HEK293 (cell line): ENCODE data around the gene NOSIP.

Experiments used
- CTCF ChIA-PET: fragments of 350-600 bp; formaldehyde crosslinking; extraction: SDS; loops from one replicate; lab custom pipeline; 2021; ENCODE audit warnings: antibody characterized with exemption; lab: Yijun Ruan, JAX
- POLR2A ChIA-PET: fragments of 300-600 bp; formaldehyde crosslinking; extraction: SDS; loops from one replicate; lab custom pipeline; 2020; ENCODE audit warnings: antibody characterized with exemption, inconsistent platforms; lab: Yijun Ruan, JAX
- H3K27ac ChIP-seq: fragments of 200-500 bp; sonication (Bioruptor generic); 2 replicates; pipeline ENCODE4 v1.5.1; 2014; ENCODE audit warnings: low read depth, low read length, control low read depth, inconsistent platforms; ENCODE audit errors: extremely low read depth
- H3K36me3 ChIP-seq, 2 experiments: fragments of 200-500 bp in 1 of 2; sonication (Bioruptor generic) in 1 of 2; 1 replicate in 1 of 2; 2 replicates in 1 of 2; pipeline ENCODE4 v1.5.1; 2014 to 2017; ENCODE audit warnings: inconsistent platforms in 2 of 2, low read length in 2 of 2; ENCODE audit not compliant: control insufficient read depth in 2 of 2, insufficient read depth in 1 of 2
- H3K4me1 ChIP-seq: fragments of 200-500 bp; sonication (Bioruptor generic); 2 replicates; pipeline ENCODE4 v1.5.1; 2014; ENCODE audit warnings: mild to moderate bottlenecking, low read length, inconsistent platforms; ENCODE audit not compliant: control insufficient read depth, insufficient read depth
- H3K4me3 ChIP-seq: 2 replicates; pipeline ENCODE4 v1.5.1; 2011; ENCODE audit warnings: low read depth, mild to moderate bottlenecking, control low read depth, low read length, moderate library complexity
- H3K9me3 ChIP-seq: fragments of 200-500 bp; sonication (Bioruptor generic); 2 replicates; pipeline ENCODE4 v1.5.1; 2014; ENCODE audit warnings: low read depth, low read length, inconsistent platforms; ENCODE audit not compliant: control insufficient read depth, insufficient read depth
- ZNF133 ChIP-seq: fragments of 450-650 bp; formaldehyde crosslinking; IDR thresholded peaks from 2 replicates; pipeline ENCODE4 v1.5.1; 2016; ENCODE audit warnings: missing biosample characterization, missing genetic modification characterization
- ZNF350 ChIP-seq: fragments of 450-650 bp; formaldehyde crosslinking; IDR thresholded peaks from 2 replicates; pipeline ENCODE4 v1.5.0; 2017; ENCODE audit warnings: missing biosample characterization, mild to moderate bottlenecking, missing genetic modification characterization
- ZNF366 ChIP-seq: fragments of 450-650 bp; formaldehyde crosslinking; conservative IDR thresholded peaks from 2 replicates; pipeline ENCODE4 v1.5.1; 2016; ENCODE audit warnings: missing biosample characterization, missing genetic modification characterization
- ZNF501 ChIP-seq: fragments of 450-650 bp; formaldehyde crosslinking; IDR thresholded peaks from 2 replicates; pipeline ENCODE4 v1.5.1; 2016; ENCODE audit warnings: missing biosample characterization, missing genetic modification characterization
- ZNF654 ChIP-seq: fragments of 450-650 bp; formaldehyde crosslinking; IDR thresholded peaks from 2 replicates; pipeline ENCODE4 v1.5.1; 2016; ENCODE audit warnings: low read depth, missing biosample characterization, missing genetic modification characterization
- TF ChIP-seq, protein P1 (sequence below): fragments of 450-650 bp; formaldehyde crosslinking; IDR thresholded peaks from 2 replicates; pipeline ENCODE4 v1.5.1; 2017; ENCODE audit warnings: missing biosample characterization, missing genetic modification characterization
- TF ChIP-seq, protein P2 (sequence below): fragments of 450-650 bp; formaldehyde crosslinking; IDR thresholded peaks from 2 replicates; pipeline ENCODE4 v1.5.1; 2016; ENCODE audit warnings: missing biosample characterization, missing genetic modification characterization
- TF ChIP-seq, protein P3 (sequence below): fragments of 450-650 bp; formaldehyde crosslinking; optimal IDR thresholded peaks from 2 replicates; pipeline ENCODE3; 2016; ENCODE audit warnings: missing biosample characterization, mild to moderate bottlenecking, missing genetic modification characterization
- TF ChIP-seq, protein P4 (sequence below): fragments of 450-650 bp; formaldehyde crosslinking; IDR thresholded peaks from 2 replicates; pipeline ENCODE4 v1.5.0; 2017; ENCODE audit warnings: missing biosample characterization, missing genetic modification characterization, borderline replicate concordance
- TF ChIP-seq, protein P5 (sequence below): fragments of 450-650 bp; formaldehyde crosslinking; IDR thresholded peaks from 2 replicates; pipeline ENCODE4 v1.5.1; 2016; ENCODE audit warnings: missing biosample characterization, missing genetic modification characterization
- TF ChIP-seq, protein P6 (sequence below): fragments of 450-650 bp; formaldehyde crosslinking; IDR thresholded peaks from 2 replicates; pipeline ENCODE4 v1.5.1; 2016; ENCODE audit warnings: missing biosample characterization, missing genetic modification characterization, low read depth
- TF ChIP-seq, protein P7 (sequence below): fragments of 450-650 bp; formaldehyde crosslinking; IDR thresholded peaks from 2 replicates; pipeline ENCODE4 v1.5.1; 2016; ENCODE audit warnings: missing biosample characterization, missing genetic modification characterization

The NOSIP gene

DNA sequence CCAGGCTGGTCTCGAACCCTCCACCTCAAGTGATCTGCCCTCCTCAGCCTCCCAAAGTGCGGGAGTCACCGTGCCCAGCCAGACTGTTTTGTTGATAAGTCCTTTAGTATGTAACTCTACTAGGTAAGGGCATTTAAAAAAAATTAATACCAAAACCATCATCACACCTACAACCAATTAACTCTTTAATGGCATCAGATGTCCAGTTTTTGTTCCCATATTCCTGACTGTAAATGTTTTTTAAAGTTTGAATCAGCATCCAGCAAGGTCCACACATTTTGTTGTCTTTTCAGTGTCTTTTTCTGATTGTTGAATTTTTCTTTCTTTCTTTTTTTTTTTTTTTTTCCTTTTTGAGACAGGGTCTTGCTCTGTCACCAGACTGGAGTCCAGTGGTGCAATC lies 62.3 kb downstream of the NOSIP start:
- POLR2A ChIA-PET: no interaction called here
- H3K27ac ChIP-seq: no peak overlapping the region

DNA sequence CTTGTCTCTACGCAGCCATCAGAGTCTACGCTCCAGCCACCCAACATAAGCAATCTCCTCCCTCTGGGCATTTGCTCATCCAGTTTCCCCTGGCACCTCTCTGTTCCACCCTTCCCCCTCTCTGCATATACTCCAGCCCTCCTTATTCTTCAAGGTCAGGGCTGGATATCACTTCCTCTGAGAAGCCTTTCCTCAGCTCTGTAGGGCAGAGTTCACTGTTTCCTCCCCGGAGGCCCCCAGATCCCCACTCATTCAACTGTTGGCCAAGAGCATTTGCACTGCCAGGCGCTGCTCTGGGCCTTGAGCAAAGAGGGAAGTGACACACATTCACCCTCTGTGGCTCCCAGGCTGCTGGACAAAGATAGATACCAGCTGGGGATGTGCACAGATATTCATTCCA lies 64.6 kb downstream of the NOSIP start:
- no peak overlapping the region for H3K27ac ChIP-seq
- peaks cover 9 to 11% of the 10 kb centered on the region in 2 experiments; a peak in 2 of 3 replicates for H3K36me3 ChIP-seq
- ChIA-PET POLR2A (interaction anchor here (0.6 to 0.7 kb wide), 2 partner anchors 12 to 20 kb away, joined by 3 read pairs; partner anchors contain the start of gene RCN3), CTCF (interaction anchor here (0.7 to 3.1 kb wide), 5 partner anchors 9 to 55 kb away, joined by 4 to 29 read pairs (median 6); no protein-coding TSS in a partner anchor)
- TF ChIP-seq, protein P1, sequence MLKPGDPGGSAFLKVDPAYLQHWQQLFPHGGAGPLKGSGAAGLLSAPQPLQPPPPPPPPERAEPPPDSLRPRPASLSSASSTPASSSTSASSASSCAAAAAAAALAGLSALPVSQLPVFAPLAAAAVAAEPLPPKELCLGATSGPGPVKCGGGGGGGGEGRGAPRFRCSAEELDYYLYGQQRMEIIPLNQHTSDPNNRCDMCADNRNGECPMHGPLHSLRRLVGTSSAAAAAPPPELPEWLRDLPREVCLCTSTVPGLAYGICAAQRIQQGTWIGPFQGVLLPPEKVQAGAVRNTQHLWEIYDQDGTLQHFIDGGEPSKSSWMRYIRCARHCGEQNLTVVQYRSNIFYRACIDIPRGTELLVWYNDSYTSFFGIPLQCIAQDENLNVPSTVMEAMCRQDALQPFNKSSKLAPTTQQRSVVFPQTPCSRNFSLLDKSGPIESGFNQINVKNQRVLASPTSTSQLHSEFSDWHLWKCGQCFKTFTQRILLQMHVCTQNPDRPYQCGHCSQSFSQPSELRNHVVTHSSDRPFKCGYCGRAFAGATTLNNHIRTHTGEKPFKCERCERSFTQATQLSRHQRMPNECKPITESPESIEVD (tag by site-specific recombination): no peak
- TF ChIP-seq, protein P2, sequence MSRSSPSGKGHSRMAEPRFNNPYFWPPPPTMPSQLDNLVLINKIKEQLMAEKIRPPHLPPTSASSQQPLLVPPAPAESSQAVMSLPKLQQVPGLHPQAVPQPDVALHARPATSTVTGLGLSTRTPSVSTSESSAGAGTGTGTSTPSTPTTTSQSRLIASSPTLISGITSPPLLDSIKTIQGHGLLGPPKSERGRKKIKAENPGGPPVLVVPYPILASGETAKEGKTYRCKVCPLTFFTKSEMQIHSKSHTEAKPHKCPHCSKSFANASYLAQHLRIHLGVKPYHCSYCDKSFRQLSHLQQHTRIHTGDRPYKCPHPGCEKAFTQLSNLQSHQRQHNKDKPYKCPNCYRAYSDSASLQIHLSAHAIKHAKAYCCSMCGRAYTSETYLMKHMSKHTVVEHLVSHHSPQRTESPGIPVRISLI (tag by site-specific recombination): no peak
- TF ChIP-seq, protein P3, sequence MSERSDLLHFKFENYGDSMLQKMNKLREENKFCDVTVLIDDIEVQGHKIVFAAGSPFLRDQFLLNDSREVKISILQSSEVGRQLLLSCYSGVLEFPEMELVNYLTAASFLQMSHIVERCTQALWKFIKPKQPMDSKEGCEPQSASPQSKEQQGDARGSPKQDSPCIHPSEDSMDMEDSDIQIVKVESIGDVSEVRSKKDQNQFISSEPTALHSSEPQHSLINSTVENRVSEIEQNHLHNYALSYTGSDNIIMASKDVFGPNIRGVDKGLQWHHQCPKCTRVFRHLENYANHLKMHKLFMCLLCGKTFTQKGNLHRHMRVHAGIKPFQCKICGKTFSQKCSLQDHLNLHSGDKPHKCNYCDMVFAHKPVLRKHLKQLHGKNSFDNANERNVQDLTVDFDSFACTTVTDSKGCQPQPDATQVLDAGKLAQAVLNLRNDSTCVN (tag by site-specific recombination): no peak
- TF ChIP-seq, protein P4, sequence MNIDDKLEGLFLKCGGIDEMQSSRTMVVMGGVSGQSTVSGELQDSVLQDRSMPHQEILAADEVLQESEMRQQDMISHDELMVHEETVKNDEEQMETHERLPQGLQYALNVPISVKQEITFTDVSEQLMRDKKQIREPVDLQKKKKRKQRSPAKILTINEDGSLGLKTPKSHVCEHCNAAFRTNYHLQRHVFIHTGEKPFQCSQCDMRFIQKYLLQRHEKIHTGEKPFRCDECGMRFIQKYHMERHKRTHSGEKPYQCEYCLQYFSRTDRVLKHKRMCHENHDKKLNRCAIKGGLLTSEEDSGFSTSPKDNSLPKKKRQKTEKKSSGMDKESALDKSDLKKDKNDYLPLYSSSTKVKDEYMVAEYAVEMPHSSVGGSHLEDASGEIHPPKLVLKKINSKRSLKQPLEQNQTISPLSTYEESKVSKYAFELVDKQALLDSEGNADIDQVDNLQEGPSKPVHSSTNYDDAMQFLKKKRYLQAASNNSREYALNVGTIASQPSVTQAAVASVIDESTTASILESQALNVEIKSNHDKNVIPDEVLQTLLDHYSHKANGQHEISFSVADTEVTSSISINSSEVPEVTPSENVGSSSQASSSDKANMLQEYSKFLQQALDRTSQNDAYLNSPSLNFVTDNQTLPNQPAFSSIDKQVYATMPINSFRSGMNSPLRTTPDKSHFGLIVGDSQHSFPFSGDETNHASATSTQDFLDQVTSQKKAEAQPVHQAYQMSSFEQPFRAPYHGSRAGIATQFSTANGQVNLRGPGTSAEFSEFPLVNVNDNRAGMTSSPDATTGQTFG (tag by site-specific recombination): no peak
- TF ChIP-seq, protein P5, sequence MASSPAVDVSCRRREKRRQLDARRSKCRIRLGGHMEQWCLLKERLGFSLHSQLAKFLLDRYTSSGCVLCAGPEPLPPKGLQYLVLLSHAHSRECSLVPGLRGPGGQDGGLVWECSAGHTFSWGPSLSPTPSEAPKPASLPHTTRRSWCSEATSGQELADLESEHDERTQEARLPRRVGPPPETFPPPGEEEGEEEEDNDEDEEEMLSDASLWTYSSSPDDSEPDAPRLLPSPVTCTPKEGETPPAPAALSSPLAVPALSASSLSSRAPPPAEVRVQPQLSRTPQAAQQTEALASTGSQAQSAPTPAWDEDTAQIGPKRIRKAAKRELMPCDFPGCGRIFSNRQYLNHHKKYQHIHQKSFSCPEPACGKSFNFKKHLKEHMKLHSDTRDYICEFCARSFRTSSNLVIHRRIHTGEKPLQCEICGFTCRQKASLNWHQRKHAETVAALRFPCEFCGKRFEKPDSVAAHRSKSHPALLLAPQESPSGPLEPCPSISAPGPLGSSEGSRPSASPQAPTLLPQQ: no peak
- TF ChIP-seq, protein P6, sequence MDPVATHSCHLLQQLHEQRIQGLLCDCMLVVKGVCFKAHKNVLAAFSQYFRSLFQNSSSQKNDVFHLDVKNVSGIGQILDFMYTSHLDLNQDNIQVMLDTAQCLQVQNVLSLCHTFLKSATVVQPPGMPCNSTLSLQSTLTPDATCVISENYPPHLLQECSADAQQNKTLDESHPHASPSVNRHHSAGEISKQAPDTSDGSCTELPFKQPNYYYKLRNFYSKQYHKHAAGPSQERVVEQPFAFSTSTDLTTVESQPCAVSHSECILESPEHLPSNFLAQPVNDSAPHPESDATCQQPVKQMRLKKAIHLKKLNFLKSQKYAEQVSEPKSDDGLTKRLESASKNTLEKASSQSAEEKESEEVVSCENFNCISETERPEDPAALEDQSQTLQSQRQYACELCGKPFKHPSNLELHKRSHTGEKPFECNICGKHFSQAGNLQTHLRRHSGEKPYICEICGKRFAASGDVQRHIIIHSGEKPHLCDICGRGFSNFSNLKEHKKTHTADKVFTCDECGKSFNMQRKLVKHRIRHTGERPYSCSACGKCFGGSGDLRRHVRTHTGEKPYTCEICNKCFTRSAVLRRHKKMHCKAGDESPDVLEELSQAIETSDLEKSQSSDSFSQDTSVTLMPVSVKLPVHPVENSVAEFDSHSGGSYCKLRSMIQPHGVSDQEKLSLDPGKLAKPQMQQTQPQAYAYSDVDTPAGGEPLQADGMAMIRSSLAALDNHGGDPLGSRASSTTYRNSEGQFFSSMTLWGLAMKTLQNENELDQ (tag by site-specific recombination): no peak
- TF ChIP-seq, protein P7, sequence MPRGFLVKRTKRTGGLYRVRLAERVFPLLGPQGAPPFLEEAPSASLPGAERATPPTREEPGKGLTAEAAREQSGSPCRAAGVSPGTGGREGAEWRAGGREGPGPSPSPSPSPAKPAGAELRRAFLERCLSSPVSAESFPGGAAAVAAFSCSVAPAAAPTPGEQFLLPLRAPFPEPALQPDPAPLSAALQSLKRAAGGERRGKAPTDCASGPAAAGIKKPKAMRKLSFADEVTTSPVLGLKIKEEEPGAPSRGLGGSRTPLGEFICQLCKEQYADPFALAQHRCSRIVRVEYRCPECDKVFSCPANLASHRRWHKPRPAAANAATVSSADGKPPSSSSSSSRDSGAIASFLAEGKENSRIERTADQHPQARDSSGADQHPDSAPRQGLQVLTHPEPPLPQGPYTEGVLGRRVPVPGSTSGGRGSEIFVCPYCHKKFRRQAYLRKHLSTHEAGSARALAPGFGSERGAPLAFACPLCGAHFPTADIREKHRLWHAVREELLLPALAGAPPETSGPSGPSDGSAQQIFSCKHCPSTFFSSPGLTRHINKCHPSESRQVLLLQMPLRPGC (tag by site-specific recombination): no peak
- TF ChIP-seq ZNF654 (tag by site-specific recombination) (no peak), ZNF133 (tag by site-specific recombination) (no peak), ZNF501 (tag by site-specific recombination) (no peak), ZNF350 (tag by site-specific recombination) (no peak)
- TF ChIP-seq, all 188 proteins: peak for 0
- H3K4me1 ChIP-seq: peaks cover 8% of the 10 kb centered on the region
- no peaks in the 10 kb centered on the region for H3K9me3 ChIP-seq
- H3K4me3 ChIP-seq: no peak overlapping the region

More for the DNA sequence above, 62.3 kb downstream of the NOSIP start:
- peaks cover 4% of the 10 kb centered on the region; the same call in 1 of the 2 replicates for H3K4me1 ChIP-seq
- CTCF ChIA-PET: interaction anchor here (0.6 to 3.4 kb wide), 4 partner anchors 11 to 544 kb away, joined by 3 to 16 read pairs (median 4); no protein-coding TSS in a partner anchor
- peaks cover 11 to 16% of the 10 kb centered on the region in 2 experiments; a peak in 2 of 3 replicates for H3K36me3 ChIP-seq
- H3K4me3 ChIP-seq: no peak overlapping the region
- no peak for TF ChIP-seq ZNF366 (tag by site-specific recombination)
- H3K9me3 ChIP-seq: no peaks in the 10 kb centered on the region
